ENCODE results near the gene PLP1. TPM values are rescaled to one million over a fixed set of nuclear protein-coding genes. Genes with fewer than 3 reads are reported as not detected.
"Not testable (repeated sequence)": the region's sequence is repeated elsewhere in the genome, so short reads cannot be mapped to it uniquely, and the experiment has no call there.

The PLP1 gene
- total RNA-seq, 2 donors from 2014 or later: 5.1 to 16.0 TPM

- Mint-ChIP-seq H3K4me3 (no peak overlapping the region), H3K27me3 (ENCODE audit: insufficient read depth) (peaks cover 42% of the 10 kb centered on the region), H3K4me1 (no peaks in the 10 kb centered on the region), H3K27ac (no peak overlapping the region), H3K36me3 (ENCODE audit: low read depth) (no peaks in the 10 kb centered on the region), H3K9me3 (no peaks in the 10 kb centered on the region)
- TF ChIP-seq, protein P1, sequence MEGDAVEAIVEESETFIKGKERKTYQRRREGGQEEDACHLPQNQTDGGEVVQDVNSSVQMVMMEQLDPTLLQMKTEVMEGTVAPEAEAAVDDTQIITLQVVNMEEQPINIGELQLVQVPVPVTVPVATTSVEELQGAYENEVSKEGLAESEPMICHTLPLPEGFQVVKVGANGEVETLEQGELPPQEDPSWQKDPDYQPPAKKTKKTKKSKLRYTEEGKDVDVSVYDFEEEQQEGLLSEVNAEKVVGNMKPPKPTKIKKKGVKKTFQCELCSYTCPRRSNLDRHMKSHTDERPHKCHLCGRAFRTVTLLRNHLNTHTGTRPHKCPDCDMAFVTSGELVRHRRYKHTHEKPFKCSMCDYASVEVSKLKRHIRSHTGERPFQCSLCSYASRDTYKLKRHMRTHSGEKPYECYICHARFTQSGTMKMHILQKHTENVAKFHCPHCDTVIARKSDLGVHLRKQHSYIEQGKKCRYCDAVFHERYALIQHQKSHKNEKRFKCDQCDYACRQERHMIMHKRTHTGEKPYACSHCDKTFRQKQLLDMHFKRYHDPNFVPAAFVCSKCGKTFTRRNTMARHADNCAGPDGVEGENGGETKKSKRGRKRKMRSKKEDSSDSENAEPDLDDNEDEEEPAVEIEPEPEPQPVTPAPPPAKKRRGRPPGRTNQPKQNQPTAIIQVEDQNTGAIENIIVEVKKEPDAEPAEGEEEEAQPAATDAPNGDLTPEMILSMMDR (conservative IDR thresholded peaks at IDR 0.05): no peak
- DNase-seq: no peak
- Histone ChIP-seq H3K9ac (ENCODE audit: extremely low read depth, low read length, poor library complexity, severe bottlenecking) (no peak overlapping the region), H3K27ac (ENCODE audit: low read depth, low read length) (no peak overlapping the region), H3K27me3 (ENCODE audit: control insufficient read depth, insufficient read depth, low read length, poor library complexity, severe bottlenecking) (no peaks in the 10 kb centered on the region), H3K36me3 (ENCODE audit: control insufficient read depth, insufficient read depth, low read length) (no peaks in the 10 kb centered on the region), H3K4me3 (ENCODE audit: low read length) (no peak overlapping the region), H3K9me3 (ENCODE audit: control insufficient read depth, low read length) (no peaks in the 10 kb centered on the region), H3K4me1 (ENCODE audit: control insufficient read depth, insufficient read depth, low read length) (no peaks in the 10 kb centered on the region)
- WGBS, 2 experiments (ENCODE audit: insufficient coverage in 1 of 2, insufficient read length in 1 of 2): 96% methylated on average over 5 of the region's 7 CpGs; no CpG with 5 or more reads in 1 of the 2 experiments
These were observed 42.4 kb downstream of the PLP1 start for GRCh38 chrX:103818842-103819619.

GRCh38 chrX:103820802-103821201 lies 44.2 kb downstream of the PLP1 start:
- H3K4me3 ChIP-seq (ENCODE audit: low read length); H3K4me1 Mint-ChIP-seq; H3K27ac ChIP-seq (ENCODE audit: low read depth, low read length); H3K4me3 Mint-ChIP-seq; DNase-seq; H3K9me3 Mint-ChIP-seq; H3K9me3 ChIP-seq (ENCODE audit: control insufficient read depth, low read length); H3K9ac ChIP-seq (ENCODE audit: extremely low read depth, low read length, poor library complexity, severe bottlenecking); H3K36me3 ChIP-seq (ENCODE audit: control insufficient read depth, insufficient read depth, low read length); H3K27me3 ChIP-seq (ENCODE audit: control insufficient read depth, insufficient read depth, low read length, poor library complexity, severe bottlenecking); H3K36me3 Mint-ChIP-seq (ENCODE audit: low read depth); H3K27ac Mint-ChIP-seq; H3K4me1 ChIP-seq (ENCODE audit: control insufficient read depth, insufficient read depth, low read length): not testable (repeated sequence)
- H3K27me3 Mint-ChIP-seq (ENCODE audit: insufficient read depth): peaks cover 42% of the 10 kb centered on the region
- WGBS, 2 experiments (ENCODE audit: insufficient coverage in 1 of 2, insufficient read length in 1 of 2): 98% methylated on average over 5 of the region's 6 CpGs; no CpG with 5 or more reads in 1 of the 2 experiments

- H3K27me3 Mint-ChIP-seq (ENCODE audit: insufficient read depth): peaks cover 51% of the 10 kb centered on the region
These were observed 47.0 kb downstream of the PLP1 start for GRCh38 chrX:103823591-103823990.

More at GRCh38 chrX:103823591-103823990, 47.0 kb downstream of the PLP1 start:
- Histone ChIP-seq H3K27ac (ENCODE audit: low read depth, low read length) (no peak overlapping the region), H3K4me1 (ENCODE audit: control insufficient read depth, insufficient read depth, low read length) (no peaks in the 10 kb centered on the region), H3K9ac (ENCODE audit: extremely low read depth, low read length, poor library complexity, severe bottlenecking) (no peak overlapping the region), H3K9me3 (ENCODE audit: control insufficient read depth, low read length) (no peaks in the 10 kb centered on the region), H3K4me3 (ENCODE audit: low read length) (no peak overlapping the region), H3K36me3 (ENCODE audit: control insufficient read depth, insufficient read depth, low read length) (no peaks in the 10 kb centered on the region), H3K27me3 (ENCODE audit: control insufficient read depth, insufficient read depth, low read length, poor library complexity, severe bottlenecking) (no peaks in the 10 kb centered on the region)
- no peak for DNase-seq
- TF ChIP-seq, protein P1 (conservative IDR thresholded peaks at IDR 0.05): no peak
- Mint-ChIP-seq H3K27ac (no peak overlapping the region), H3K4me3 (no peak overlapping the region), H3K9me3 (no peaks in the 10 kb centered on the region), H3K4me1 (no peaks in the 10 kb centered on the region), H3K36me3 (ENCODE audit: low read depth) (no peaks in the 10 kb centered on the region)
